Amniotic stem cell (primary cell): ENCODE data around the gene EXOSC3.
"Not testable (repeated sequence)": the region's sequence is repeated elsewhere in the genome, so short reads cannot be mapped to it uniquely, and the experiment has no call there.

Experiments used
- DNase-seq: peaks from one replicate; lab custom pipeline; 2025; lab: John Stamatoyannopoulos, UW

Gene EXOSC3

DNA sequence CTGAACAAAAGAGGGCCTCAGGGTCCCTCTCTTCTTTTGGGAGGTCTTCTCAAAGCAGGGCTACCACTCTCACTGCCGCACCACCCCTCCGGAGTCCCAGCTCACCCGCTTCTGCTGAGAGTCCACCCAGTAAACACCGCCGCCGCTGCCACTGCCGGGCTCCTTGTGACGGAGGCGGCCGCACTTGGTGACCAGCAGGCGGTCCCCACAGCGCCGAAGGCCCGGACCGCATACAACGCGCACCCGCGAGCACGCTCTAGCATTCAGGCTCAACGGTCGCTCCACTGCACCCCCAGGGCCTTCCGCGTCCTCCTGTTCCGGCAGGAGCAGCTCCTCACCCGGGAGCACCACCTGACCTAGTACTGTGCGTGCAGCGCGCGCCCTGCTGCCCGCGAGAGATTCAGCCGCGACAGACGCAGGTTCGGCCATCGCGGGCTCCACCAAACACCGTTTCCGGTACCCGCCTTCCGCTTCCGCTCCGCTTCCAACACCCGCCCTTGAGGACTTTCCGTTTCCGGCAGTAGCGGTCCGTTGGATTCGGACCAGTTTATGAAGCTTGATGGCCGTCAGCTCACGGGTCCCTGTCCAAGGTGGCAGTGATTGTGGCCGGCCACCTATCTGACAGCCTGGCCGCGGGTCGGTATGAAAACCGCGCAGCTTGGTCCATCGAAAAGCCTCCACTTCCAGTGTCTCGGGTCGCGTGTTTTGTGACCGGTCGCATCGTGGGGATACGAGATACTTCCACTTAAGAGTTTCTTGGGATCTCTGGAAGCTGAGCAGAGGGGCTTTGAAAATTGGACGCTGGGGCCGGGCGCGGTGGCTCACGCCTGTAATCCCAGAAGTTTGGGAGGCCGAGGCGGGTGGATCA lies at the start of gene EXOSC3:
Gene EXOSC3, minus strand, starts transcription at position 449 of the 868 bp plus-strand sequence. Its CDS starts 20 bp downstream, at position 429.
- peak; percentile 68 for DNase-seq

GRCh38 chr9:37827483-37828165 lies 42.8 kb upstream of the EXOSC3 start:
- no peak for DNase-seq

DNA sequence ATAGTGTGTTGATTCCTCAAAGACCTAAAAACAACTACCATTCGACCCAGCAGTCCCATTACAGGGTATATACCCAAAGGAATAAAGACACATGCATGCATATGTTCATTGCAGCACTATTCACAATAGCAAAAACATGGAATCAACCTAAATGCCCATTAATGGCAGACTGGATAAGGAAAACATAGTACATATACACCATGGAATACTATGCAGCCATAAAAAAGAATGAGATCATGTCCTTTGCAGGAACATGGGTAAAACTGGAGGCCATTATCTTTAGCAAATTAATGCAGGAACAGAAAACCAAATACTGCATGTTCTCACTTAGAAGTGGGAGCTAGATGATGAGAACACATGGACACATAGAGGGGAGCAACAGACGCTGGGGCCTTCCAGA lies 40.3 kb upstream of the EXOSC3 start:
- not testable (repeated sequence) for DNase-seq

DNA sequence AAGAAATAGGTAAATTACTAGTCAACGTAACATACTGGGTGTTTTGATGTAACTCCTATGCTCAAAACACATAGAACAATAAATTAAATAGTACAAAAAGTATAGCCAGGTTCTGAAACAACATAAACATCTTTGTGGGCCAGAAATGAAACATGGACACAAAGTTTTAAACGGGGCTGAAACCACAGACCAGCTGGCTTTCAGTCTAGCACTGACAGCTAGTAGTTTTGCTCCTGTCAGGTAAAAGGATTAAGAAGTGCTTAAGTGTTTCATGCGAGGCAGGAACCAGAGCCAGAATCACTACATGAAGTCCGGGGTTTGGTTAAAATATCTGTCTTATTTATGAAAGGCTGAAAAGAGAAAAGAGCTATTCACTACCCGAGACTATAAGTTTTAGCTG lies 35.3 kb upstream of the EXOSC3 start:
- no peak for DNase-seq

DNA sequence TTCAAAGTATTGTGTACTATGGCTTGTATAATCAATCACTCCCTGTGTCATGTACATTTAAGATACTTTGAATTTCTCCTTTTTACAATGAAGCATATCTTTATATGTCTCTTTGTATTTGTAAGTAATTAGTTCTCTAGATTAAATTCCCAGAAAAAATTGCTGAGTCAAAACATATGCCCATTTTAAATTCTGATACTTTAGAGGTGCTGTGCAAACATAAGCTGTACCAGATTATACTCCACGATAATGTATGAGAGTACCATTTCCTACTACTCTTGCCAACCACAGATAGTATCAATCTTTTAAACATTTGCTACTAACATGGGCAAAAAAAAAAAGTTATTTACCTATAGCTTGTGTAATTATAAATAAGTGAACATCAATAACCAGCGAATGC lies 34.0 kb upstream of the EXOSC3 start:
- DNase-seq = no peak

DNA sequence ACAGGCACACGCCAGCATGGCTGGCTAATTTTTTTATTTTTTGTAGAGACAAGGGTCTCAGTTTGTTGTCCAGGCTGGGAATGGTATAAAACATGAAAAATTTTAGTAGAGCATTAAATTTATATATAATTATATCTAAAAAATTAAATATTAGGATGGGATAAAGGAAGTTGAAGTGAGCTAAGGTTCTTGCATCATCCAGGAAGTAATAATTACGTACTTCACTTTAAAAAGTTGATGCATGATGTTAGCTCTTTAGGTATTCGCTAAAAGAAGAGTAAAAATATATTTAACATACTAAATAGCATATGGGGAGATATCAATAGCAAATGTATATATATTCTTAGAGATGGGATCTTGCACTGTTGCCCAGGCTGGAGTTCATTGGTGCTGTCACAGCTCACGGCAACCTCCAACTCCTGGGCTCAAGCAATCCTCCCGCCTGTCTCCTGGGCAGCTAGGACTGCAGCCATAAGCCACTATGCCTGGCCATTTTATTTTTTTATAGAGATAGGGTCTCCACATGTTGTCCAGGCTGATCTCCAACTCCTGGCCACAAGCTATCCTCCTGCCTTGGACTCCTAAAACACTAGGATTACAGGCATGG lies 28.0 kb upstream of the EXOSC3 start:
- DNase-seq = no peak

GRCh38 chr9:37811906-37812476 lies 27.1 kb upstream of the EXOSC3 start:
- DNase-seq = no peak

DNA sequence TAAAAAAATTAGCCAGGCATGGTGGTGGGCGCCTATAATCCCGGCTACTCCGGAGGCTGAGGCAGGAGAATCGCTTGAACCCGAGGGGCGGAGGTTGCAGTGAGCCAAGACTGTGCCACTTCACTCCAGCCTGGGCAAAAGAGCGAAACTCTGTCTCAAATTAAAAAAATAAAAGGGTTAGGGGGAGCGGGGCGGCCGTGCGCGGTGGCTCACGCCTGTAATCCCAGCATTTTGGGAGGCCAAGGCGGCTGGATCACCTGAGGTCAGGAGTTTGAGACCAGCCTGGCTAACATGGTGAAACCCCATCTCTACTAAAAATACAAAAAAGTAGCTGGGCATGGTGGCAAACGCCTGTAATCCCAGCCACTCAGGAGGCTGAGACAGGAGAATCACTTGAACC lies 24.8 kb upstream of the EXOSC3 start:
- not testable (repeated sequence) for DNase-seq

- DNase-seq = no peak
These were observed 21.4 kb upstream of the EXOSC3 start for GRCh38 chr9:37806271-37806670.

DNA sequence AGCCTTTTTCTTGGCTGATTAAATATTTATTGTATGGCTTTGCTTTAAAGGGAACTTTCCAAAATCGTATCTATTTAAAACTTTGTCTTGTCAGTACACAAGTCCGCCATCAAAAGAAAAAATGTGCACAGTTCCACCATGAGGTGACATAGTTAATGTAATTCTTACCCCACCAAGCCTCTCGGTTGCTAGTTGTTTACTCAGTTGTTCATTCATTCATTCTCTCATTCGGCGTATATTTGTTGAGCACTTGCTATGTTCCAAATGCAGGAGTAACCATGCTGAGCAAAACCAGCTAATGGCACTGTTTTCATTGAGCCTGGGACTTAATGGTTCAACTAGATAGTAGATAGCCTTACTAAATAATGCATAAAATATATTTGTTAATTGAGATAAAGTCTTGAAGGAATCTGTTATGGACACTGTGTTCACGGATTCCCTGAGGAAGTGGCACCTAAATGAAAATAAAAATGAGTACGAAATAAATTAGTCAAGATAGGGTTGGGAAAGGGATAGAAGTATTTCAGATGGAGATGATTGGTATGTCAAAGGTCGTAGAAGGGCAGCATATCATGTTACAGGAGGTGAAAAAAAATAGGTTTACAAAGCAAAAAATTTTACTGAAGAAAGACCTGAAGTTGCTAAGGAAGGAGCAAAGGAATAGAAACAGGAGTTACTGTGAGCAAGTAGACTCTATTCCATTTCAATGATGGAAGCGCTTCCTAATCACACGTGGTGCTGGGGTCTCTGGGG lies 17.3 kb upstream of the EXOSC3 start:
- no peak for DNase-seq

GRCh38 chr9:37801287-37801850 lies 16.5 kb upstream of the EXOSC3 start:
- no peak for DNase-seq

DNA sequence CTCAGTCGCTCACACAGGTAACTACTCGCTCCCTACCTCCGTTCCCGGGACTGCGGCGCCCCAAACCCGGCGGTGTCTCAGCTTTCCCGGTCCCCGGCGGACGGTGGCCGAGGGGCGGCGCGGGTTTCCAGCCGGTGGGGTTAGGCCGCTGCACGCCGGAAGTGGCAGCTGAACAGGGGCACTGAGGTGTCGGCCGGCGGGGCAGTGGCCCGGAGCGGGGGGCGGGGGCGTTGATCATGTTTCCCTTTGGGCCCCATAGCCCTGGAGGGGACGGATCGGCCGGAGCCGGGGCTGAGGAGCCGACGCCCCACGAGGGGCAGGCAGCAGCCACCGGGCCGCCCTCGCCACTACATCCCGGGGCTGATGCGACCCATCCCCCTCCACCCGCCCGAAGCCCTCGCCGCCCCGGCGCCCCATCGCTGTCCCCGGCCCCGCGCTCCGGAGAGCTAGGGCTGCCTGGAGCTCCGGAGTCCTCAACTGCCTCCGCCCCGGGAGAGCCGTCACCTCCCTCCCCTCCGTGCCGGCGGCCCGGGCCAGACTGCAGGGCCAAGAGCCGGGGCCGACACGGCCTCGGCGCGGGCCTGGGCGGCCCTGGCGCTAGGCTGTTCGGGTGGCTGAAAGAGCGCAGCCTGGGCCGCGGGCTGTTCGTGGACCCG lies 15.9 kb upstream of the EXOSC3 start, which contains the start of gene DCAF10:
Gene DCAF10, plus strand, starts transcription at position 167 of the 656 bp plus-strand sequence. Its CDS starts 70 bp downstream, at position 237.
- peak; percentile 51 for DNase-seq

DNA sequence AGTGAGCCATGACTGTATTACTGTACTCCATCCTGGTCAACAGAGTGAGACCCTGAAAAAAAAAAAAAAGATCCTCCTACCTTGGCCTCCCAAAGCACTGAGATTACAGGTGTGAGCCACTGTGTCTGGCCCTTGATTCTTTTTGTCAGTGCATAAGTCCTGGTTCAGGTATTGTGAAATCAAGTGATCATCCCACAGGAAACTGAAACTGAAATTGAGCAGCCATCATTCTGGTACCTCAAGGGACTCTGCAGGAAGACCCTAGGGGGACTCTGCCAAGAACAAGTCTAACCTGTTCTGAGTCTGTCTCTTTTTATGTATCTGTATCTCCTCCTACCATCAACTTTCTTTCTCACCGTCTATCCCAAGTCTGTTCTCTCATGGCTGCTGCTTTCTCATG lies 13.8 kb upstream of the EXOSC3 start:
- DNase-seq = no peak

- DNase-seq = no peak
These were observed 11.4 kb upstream of the EXOSC3 start for GRCh38 chr9:37796232-37796631.

DNA sequence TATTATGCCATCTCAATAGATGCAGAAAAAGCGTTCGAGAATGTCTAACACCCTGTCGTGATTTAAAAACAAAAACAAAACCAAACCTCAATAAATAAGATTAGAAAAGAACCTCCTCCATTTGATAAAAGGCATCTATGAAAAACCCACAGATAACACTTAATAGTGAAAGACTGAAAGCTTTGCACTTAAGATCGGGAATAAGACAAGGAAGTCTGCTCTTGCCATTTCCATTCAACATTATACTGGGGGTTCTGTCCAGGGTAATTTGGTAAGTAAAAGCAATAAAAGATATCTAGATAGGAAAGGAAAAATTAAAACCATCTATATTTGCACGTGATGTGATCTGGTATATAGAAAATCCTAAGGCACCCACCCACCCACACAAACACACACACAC lies 7.3 kb upstream of the EXOSC3 start:
- no peak for DNase-seq

DNA sequence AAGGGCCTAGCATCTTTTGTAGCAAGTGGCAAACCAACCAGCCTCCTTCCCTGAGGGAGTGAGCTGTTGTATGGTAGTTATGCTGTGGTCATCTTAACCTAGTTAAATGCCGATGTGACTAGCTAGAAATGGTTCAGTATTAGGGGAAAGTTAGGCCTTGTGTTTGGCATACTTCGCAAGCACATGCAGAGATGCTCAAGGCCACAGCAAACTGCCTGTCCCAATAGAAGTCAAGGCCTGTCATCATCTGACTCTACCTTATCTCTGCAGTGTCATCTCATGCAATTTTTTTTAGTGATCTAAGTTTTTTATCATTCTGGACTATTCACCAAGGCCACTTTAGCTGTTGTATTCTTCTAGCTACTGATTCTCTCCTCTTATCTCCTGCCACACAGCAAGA lies 5.2 kb upstream of the EXOSC3 start:
- no peak for DNase-seq

- no peak for DNase-seq
These were observed 3.5 kb upstream of the EXOSC3 start for GRCh38 chr9:37788332-37788731.

DNA sequence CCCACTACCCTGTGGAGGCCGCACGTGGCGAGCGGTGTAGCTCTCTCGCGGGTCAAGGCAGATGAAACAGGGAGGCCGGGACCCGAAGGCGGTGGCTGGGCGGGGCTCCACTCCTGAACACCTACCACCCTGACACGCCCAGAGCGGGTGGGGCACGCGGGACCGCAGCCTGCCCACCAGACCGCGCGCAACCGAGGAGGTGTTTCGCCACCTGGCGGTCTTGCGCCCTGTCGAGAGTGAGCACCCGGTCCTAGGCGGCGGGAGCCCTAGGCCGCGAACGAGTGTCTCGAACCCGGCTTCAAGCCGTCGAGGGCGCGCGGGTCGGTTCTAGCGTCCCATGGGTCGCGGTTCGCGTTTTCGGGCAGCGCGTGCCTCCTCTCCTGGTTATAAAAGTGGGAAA lies 2.2 kb upstream of the EXOSC3 start:
- DNase-seq = no peak

DNA sequence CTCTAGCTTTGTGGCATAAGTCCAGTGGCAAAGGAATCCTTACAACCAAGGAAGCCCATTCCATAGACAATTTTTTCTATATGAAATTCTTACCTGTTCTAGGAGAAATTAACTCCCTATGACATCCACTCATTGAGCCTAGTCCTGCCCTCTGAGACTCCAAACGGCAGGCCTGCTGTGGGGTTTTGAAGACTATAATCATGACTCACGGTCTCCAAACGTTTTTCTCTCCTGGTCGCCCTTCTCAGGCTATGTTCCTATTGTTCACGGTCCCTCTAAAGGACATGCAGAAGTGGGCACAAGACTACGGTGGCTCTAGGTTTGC lies 611 bp downstream of the EXOSC3 start:
- no peak for DNase-seq

DNA sequence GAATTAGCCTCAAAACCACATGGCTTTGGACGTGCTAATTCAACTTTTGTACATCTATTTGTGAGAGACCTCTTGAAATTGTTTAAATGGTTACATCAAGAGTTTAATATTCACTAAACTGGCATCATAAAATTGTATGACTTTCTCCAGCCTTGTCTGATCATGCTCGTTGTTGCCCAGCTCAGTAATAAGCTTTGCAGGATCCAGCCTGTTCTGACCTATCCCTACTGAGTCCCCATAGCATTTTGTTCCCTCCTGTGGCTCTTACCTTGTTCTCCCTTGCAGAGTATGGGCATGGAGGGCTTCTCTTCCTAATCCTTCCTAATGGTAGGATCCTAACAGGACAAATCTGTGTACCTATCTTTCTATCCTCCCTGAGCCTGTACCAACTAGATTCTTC lies 6.3 kb downstream of the EXOSC3 start:
- no peak for DNase-seq

DNA sequence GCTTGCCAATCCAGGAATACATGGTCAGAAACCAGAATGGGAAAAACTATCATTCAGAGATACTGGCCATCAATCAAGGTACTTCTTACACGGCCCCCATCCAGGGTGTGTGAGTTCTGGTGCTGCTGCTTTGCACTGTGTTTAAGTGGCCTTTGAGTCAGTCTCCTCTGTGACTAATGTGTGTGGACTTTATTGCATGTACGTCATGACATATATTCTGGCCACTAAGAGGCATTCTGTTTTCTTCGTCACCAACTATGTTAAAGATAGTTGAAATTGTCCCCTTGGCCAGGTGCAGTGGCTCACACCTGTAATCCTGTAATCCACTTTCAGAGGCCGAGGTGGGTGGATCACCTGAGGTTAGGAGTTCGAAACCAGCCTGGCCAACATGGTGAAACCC lies 8.5 kb downstream of the EXOSC3 start:
- DNase-seq = no peak
